GM18507 (cell line): Measurements from ENCODE around the gene SEC14L6.

ENCODE experiments used
- DNase-seq: peaks from one replicate; pipeline ENCODE4 v3.0.0; 2011; ENCODE audit warnings: low read depth; ENCODE audit not compliant: insufficient read length; ENCODE audit errors: extremely low spot score
- FAIRE-seq: peaks from 2 replicates; lab custom pipeline; 2011; peaks lifted over from hg19 to GRCh38; lab: Jason Lieb, UNC

Gene SEC14L6

GRCh38 chr22:30472994-30473720 lies 73.4 kb downstream of the SEC14L6 start:
- FAIRE-seq (no peak), DNase-seq (no peak)
